HEK293 (cell line): ENCODE results near the gene GOLGA3.

ENCODE experiments used
- MEIS1 ChIP-seq: sonication (generic); formaldehyde crosslinking; IDR thresholded peaks from 2 replicates; pipeline ENCODE4 v1.8.1; 2022; ENCODE audit warnings: missing genetic modification reagents, mild to moderate bottlenecking, borderline replicate concordance
- ZBTB1 ChIP-seq: fragments of 450-650 bp; formaldehyde crosslinking; IDR thresholded peaks from 2 replicates; pipeline ENCODE4 v1.5.1; 2016; ENCODE audit warnings: missing biosample characterization, missing genetic modification characterization
- ZBTB8A ChIP-seq: fragments of 450-650 bp; formaldehyde crosslinking; IDR thresholded peaks from 2 replicates; pipeline ENCODE4 v1.5.1; 2016; ENCODE audit warnings: missing biosample characterization, missing genetic modification characterization
- ZNF140 ChIP-seq: fragments of 450-650 bp; formaldehyde crosslinking; IDR thresholded peaks from 2 replicates; pipeline ENCODE4 v1.5.1; 2016; ENCODE audit warnings: missing biosample characterization, missing genetic modification characterization
- ZNF391 ChIP-seq: fragments of 450-650 bp; formaldehyde crosslinking; IDR thresholded peaks from 2 replicates; pipeline ENCODE4 v1.5.1; 2016; ENCODE audit warnings: low read depth, missing biosample characterization, missing genetic modification characterization, borderline replicate concordance
- ZNF670 ChIP-seq: fragments of 450-650 bp; formaldehyde crosslinking; IDR thresholded peaks from 2 replicates; pipeline ENCODE4 v1.5.1; 2016; ENCODE audit warnings: missing biosample characterization, missing genetic modification characterization, low read depth
- ZNF76 ChIP-seq: fragments of 450-650 bp; formaldehyde crosslinking; IDR thresholded peaks from 2 replicates; pipeline ENCODE4; 2016; ENCODE audit warnings: low read depth, missing biosample characterization, missing genetic modification characterization, borderline replicate concordance
- TF ChIP-seq, protein P1 (sequence below): fragments of 450-650 bp; formaldehyde crosslinking; IDR thresholded peaks from 2 replicates; pipeline ENCODE4 v1.5.1; 2016; ENCODE audit warnings: missing biosample characterization, missing genetic modification characterization
- TF ChIP-seq, protein P2 (sequence below): fragments of 450-650 bp; formaldehyde crosslinking; IDR thresholded peaks from 2 replicates; pipeline ENCODE4 v1.5.1; 2016; ENCODE audit warnings: missing biosample characterization, missing genetic modification characterization
- TF ChIP-seq, protein P3 (sequence below): fragments of 450-650 bp; formaldehyde crosslinking; IDR thresholded peaks from 2 replicates; pipeline ENCODE4 v1.5.1; 2016; ENCODE audit warnings: missing biosample characterization, missing genetic modification characterization

DNA sequence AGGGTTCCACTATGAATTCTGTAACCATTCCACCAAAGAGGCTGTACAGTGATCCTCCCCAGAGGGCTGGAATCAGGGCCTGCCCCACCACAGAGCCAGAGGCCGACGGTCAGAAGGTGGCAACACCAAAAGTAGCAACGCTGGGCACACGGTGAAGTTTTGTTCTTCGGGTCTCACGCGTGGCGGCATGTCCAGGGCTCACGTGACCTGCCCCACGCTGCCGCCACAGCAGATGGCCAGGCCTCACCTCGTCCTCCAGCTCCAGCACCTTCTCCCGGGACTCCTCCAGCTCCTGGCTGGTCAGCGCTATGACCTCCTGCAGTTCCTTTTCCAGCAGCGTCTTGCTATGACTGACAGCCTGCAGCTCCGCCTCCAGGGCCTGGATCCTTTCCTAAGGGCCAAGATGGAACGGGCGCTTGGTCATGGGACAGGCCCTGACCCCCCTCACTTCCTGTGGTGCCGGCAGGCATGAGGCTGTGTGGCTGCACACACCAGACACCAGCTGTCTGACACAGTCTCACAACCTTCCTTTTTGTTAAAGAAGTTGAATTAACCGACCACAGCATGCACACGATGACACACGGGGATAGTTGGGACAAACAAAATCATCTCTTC is 44.6 kb downstream of the GOLGA3 start:
- TF ChIP-seq, protein P1, sequence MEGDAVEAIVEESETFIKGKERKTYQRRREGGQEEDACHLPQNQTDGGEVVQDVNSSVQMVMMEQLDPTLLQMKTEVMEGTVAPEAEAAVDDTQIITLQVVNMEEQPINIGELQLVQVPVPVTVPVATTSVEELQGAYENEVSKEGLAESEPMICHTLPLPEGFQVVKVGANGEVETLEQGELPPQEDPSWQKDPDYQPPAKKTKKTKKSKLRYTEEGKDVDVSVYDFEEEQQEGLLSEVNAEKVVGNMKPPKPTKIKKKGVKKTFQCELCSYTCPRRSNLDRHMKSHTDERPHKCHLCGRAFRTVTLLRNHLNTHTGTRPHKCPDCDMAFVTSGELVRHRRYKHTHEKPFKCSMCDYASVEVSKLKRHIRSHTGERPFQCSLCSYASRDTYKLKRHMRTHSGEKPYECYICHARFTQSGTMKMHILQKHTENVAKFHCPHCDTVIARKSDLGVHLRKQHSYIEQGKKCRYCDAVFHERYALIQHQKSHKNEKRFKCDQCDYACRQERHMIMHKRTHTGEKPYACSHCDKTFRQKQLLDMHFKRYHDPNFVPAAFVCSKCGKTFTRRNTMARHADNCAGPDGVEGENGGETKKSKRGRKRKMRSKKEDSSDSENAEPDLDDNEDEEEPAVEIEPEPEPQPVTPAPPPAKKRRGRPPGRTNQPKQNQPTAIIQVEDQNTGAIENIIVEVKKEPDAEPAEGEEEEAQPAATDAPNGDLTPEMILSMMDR (tag by site-specific recombination), result no peak
- TF ChIP-seq ZNF670 (no peak), ZNF140 (tag by site-specific recombination) (no peak), ZBTB8A (tag by site-specific recombination) (no peak), MEIS1 (CRISPR knock-in tag) (no peak), ZBTB1 (tag by site-specific recombination) (no peak), ZNF76 (no peak), ZNF391 (no peak)
- TF ChIP-seq, protein P2, sequence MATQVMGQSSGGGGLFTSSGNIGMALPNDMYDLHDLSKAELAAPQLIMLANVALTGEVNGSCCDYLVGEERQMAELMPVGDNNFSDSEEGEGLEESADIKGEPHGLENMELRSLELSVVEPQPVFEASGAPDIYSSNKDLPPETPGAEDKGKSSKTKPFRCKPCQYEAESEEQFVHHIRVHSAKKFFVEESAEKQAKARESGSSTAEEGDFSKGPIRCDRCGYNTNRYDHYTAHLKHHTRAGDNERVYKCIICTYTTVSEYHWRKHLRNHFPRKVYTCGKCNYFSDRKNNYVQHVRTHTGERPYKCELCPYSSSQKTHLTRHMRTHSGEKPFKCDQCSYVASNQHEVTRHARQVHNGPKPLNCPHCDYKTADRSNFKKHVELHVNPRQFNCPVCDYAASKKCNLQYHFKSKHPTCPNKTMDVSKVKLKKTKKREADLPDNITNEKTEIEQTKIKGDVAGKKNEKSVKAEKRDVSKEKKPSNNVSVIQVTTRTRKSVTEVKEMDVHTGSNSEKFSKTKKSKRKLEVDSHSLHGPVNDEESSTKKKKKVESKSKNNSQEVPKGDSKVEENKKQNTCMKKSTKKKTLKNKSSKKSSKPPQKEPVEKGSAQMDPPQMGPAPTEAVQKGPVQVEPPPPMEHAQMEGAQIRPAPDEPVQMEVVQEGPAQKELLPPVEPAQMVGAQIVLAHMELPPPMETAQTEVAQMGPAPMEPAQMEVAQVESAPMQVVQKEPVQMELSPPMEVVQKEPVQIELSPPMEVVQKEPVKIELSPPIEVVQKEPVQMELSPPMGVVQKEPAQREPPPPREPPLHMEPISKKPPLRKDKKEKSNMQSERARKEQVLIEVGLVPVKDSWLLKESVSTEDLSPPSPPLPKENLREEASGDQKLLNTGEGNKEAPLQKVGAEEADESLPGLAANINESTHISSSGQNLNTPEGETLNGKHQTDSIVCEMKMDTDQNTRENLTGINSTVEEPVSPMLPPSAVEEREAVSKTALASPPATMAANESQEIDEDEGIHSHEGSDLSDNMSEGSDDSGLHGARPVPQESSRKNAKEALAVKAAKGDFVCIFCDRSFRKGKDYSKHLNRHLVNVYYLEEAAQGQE (tag by site-specific recombination), result no peak
- TF ChIP-seq, protein P3, sequence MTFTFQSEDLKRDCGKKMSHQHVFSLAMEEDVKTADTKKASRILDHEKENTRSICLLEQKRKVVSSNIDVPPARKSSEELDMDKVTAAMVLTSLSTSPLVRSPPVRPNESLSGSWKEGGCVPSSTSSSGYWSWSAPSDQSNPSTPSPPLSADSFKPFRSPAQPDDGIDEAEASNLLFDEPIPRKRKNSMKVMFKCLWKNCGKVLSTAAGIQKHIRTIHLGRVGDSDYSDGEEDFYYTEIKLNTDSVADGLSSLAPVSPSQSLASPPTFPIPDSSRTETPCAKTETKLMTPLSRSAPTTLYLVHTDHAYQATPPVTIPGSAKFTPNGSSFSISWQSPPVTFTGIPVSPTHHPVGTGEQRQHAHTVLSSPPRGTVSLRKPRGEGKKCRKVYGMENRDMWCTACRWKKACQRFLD (tag by site-specific recombination), result no peak
